Measurements from ENCODE around the gene HSD11B2. TPM values are rescaled to one million over a fixed set of nuclear protein-coding genes. Genes with fewer than 3 reads are reported as not detected.

The HSD11B2 gene
- total RNA-seq, 2 donors from 2014 or later: not detected

DNA sequence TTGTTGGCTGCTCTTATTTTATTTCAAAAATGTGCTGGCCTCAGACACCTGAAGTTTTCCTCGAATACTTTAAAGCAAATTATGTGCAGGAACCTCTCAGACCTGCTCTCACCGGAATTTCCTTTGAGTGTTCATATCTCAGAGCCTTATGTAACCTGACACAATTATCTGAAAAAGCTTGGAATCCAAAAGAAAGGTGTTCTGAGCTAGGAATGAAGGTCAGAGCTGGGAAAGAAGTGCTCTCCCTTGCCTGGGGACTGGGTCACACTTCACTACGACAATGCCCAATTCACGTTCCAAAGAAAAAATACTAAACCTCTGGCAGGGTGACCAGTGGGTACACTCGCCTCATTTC is 6.7 kb upstream of the HSD11B2 start:
- no peaks in the 10 kb centered on the region for H3K4me1 ChIP-seq (ENCODE audit: control insufficient read depth in 1 of 2, low read depth in 2 of 2)
- no peak overlapping the region for H3K4me3 ChIP-seq
- H3K27ac ChIP-seq: no peak overlapping the region
- no peaks in the 10 kb centered on the region for H3K36me3 ChIP-seq
- no peak for DNase-seq (ENCODE audit: low spot score)
- H3K27me3 ChIP-seq (replicated peaks; ENCODE audit: insufficient read depth): no peaks in the 10 kb centered on the region
- TF ChIP-seq, protein P1, sequence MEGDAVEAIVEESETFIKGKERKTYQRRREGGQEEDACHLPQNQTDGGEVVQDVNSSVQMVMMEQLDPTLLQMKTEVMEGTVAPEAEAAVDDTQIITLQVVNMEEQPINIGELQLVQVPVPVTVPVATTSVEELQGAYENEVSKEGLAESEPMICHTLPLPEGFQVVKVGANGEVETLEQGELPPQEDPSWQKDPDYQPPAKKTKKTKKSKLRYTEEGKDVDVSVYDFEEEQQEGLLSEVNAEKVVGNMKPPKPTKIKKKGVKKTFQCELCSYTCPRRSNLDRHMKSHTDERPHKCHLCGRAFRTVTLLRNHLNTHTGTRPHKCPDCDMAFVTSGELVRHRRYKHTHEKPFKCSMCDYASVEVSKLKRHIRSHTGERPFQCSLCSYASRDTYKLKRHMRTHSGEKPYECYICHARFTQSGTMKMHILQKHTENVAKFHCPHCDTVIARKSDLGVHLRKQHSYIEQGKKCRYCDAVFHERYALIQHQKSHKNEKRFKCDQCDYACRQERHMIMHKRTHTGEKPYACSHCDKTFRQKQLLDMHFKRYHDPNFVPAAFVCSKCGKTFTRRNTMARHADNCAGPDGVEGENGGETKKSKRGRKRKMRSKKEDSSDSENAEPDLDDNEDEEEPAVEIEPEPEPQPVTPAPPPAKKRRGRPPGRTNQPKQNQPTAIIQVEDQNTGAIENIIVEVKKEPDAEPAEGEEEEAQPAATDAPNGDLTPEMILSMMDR (IDR thresholded peaks at IDR 0.05): no peak
- no peak for ATAC-seq (ENCODE audit: insufficient number of reproducible peaks, low FRiP score, low read depth)
- H3K9me3 ChIP-seq: no peaks in the 10 kb centered on the region

DNA sequence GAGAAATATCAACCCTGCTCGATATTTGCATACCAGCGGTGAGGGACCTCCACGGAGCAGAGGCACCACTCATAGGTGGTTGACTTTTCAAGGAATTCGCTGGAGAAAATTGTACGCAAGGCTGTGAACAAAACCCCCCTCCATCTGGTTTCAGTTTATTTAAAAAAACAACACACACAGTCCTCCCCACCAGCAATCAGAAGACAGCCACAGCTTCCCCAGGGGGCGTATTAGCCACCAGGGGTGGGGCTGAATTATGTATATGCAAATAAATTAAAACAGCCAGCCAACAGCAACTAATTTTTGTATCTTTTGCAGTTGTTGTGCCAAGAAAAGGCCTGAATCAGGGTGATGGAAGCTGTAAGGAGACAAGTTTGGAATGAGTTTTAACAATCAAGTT is 5.9 kb upstream of the HSD11B2 start:
- no peak overlapping the region for H3K4me3 ChIP-seq
- H3K27me3 ChIP-seq (replicated peaks; ENCODE audit: insufficient read depth): no peaks in the 10 kb centered on the region
- TF ChIP-seq, protein P1 (IDR thresholded peaks at IDR 0.05): no peak
- no peak overlapping the region for H3K27ac ChIP-seq
- no peak for DNase-seq (ENCODE audit: low spot score)
- no peaks in the 10 kb centered on the region for H3K4me1 ChIP-seq (ENCODE audit: control insufficient read depth in 1 of 2, low read depth in 2 of 2)
- no peaks in the 10 kb centered on the region for H3K9me3 ChIP-seq
- no peaks in the 10 kb centered on the region for H3K36me3 ChIP-seq
- ATAC-seq (ENCODE audit: insufficient number of reproducible peaks, low FRiP score, low read depth): no peak

DNA sequence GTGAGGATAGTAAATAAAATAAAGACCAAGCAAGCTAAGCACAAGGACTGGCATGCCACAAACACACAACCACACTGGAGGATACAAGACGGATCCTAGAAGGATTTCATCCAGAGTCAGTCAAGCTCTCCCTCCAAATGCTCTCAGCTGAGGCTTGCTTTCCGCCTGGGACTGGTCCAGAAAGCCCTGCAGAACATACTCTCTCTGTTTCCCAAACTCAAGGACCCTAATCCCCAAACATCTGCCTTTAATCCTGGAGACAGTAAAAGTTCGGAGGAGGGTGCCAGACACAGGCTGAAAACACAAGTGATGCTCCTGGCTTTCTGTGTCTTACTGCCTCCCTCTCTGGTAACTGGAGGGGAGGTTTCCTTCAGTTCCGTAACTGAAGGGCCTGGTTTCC is 5.3 kb upstream of the HSD11B2 start:
- DNase-seq (ENCODE audit: low spot score): no peak
- Histone ChIP-seq H3K27ac (no peak overlapping the region), H3K4me1 (ENCODE audit: control insufficient read depth in 1 of 2, low read depth in 2 of 2) (peaks cover 0 to 5% of the 10 kb centered on the region in 2 donors), H3K4me3 (no peak overlapping the region), H3K9me3 (no peaks in the 10 kb centered on the region), H3K27me3 (replicated peaks; ENCODE audit: insufficient read depth) (no peaks in the 10 kb centered on the region), H3K36me3 (no peaks in the 10 kb centered on the region)
- ATAC-seq (ENCODE audit: insufficient number of reproducible peaks, low FRiP score, low read depth): no peak
- TF ChIP-seq, protein P1 (IDR thresholded peaks at IDR 0.05): no peak

DNA sequence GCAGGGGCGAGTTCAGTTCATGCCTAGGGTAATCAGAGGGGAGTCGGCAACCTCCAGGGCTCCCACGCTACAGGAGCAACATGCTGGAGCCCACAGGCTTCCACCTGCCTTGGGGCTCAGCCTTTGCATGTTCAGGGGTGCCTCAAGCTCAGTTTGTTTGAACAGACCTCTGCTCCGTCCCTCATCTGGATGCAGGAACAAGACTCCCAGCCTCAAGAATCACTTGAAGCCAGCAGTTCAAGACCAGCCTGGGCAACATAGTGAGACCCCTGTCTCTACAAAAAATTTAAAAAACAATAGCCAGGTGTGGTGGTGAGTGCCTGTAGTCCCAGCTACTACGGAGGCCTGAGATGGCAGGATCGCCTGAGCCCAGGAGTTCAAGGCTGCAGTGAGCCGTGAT is 4.9 kb upstream of the HSD11B2 start:
- Histone ChIP-seq H3K4me3 (no peak overlapping the region), H3K36me3 (no peaks in the 10 kb centered on the region), H3K27ac (no peak overlapping the region), H3K4me1 (ENCODE audit: control insufficient read depth in 1 of 2, low read depth in 2 of 2) (peaks cover 0 to 7% of the 10 kb centered on the region in 2 donors), H3K27me3 (replicated peaks; ENCODE audit: insufficient read depth) (no peaks in the 10 kb centered on the region), H3K9me3 (no peaks in the 10 kb centered on the region)
- ATAC-seq (ENCODE audit: insufficient number of reproducible peaks, low FRiP score, low read depth) (no peak), DNase-seq (ENCODE audit: low spot score) (no peak)
- TF ChIP-seq, protein P1 (IDR thresholded peaks at IDR 0.05): no peak

DNA sequence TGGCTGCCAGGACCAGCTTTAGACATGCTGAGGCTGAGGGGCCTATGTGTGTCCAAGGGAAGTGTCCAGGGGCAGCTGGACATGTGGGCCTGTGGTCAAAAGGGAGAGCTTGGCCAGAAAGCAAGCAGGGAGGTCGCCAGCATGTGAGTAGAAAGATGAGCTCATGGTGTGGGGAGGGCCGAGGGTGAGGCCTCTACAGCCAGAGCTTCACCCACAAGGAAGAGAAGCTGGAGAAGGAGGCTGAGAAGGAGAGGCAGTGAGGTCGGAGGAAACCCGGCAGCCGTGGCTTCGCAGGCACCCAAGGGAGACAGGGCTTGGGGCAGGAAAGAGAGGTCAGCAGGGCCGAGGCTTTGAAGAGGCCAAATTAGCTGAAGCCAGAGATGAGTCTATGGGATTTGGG is 4.0 kb upstream of the HSD11B2 start:
- DNase-seq (ENCODE audit: low spot score): no peak
- TF ChIP-seq, protein P1 (IDR thresholded peaks at IDR 0.05): no peak
- Histone ChIP-seq H3K4me3 (no peak overlapping the region), H3K27me3 (replicated peaks; ENCODE audit: insufficient read depth) (no peaks in the 10 kb centered on the region), H3K9me3 (no peaks in the 10 kb centered on the region), H3K27ac (no peak overlapping the region), H3K4me1 (ENCODE audit: control insufficient read depth in 1 of 2, low read depth in 2 of 2) (peaks cover 0 to 14% of the 10 kb centered on the region in 2 donors), H3K36me3 (no peaks in the 10 kb centered on the region)
- ATAC-seq (ENCODE audit: insufficient number of reproducible peaks, low FRiP score, low read depth): no peak
